Measurements from ENCODE around the gene SLC35F4. TPM values are rescaled to one million over a fixed set of nuclear protein-coding genes. Genes with fewer than 3 reads are reported as not detected.

Gene SLC35F4
- total RNA-seq, 1 experiment from 2014 or later, result not detected

DNA sequence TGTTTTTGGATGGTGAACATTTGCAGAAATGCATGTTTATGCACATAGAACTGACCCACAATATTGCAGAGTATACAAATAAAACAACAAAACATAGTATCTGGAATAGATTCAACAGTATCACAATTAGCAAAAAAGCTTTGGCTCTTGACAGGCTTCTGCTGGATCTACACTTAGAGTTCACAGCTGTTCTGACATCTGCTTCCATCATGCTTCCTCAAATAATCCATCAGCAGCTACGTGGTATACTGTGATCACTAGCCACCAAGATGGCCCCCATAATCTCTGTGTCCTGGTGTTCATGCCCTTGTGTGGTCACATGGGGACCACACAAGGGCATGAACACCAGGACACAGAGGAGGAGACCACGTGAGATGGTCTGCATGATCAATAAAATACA is 205.7 kb downstream of the SLC35F4 start:
- H2AFZ ChIP-seq (ENCODE audit: low read depth, low read length, poor library complexity, severe bottlenecking), result no peak overlapping the region
- intact Hi-C loops (cut with micrococcal nuclease), result no loop called here
- no peak overlapping the region for H3K4me3 ChIP-seq (replicated peaks in 1 of 2; ENCODE audit: low read depth in 1 of 2, low read length in 2 of 2)
- no peak for ATAC-seq
- no peak overlapping the region for H3K27ac ChIP-seq (ENCODE audit: low read depth, low read length)
- POLR2A ChIA-PET, result no interaction called here
- CTCF ChIA-PET, result no interaction called here
- no peak for DNase-seq (ENCODE audit: low read depth, low spot score)
- no peaks in the 10 kb centered on the region for H3K36me3 ChIP-seq (ENCODE audit: control insufficient read depth in 1 of 2, insufficient read depth in 2 of 2, low read length in 2 of 2)
- no peak overlapping the region for H3K4me2 ChIP-seq (ENCODE audit: low read length)
- no peaks in the 10 kb centered on the region for H3K4me1 ChIP-seq (ENCODE audit: control insufficient read depth in 1 of 2, insufficient read depth in 2 of 2, low read length in 2 of 2)
- H3K9ac ChIP-seq (ENCODE audit: low read length), result no peak overlapping the region
- BruUV-seq (replicated peaks), result no TSS peak
- TF ChIP-seq CTCF (IDR thresholded peaks at IDR 0.05 in 2 of 3, conservative IDR thresholded peaks at IDR 0.05 in 1 of 3; ENCODE audit: borderline replicate concordance in 1 of 3, insufficient read depth in 1 of 3, low read depth in 2 of 3, low read length in 2 of 3), result no peak
- TF ChIP-seq ZNF274 (IDR thresholded peaks at IDR 0.05; ENCODE audit: low read depth, low read length), result no peak
- no peak for TF ChIP-seq MAX (IDR thresholded peaks at IDR 0.05)
- no peak for TF ChIP-seq ELF1 (IDR thresholded peaks at IDR 0.05; ENCODE audit: borderline replicate concordance, low read depth)
- no peak for TF ChIP-seq CBX3 (IDR thresholded peaks at IDR 0.05; ENCODE audit: low read depth)
- no peak for TF ChIP-seq SRF (IDR thresholded peaks at IDR 0.05; ENCODE audit: low read depth)
- no peak for TF ChIP-seq REST (IDR thresholded peaks at IDR 0.05; ENCODE audit: low read depth)
- no peak for TF ChIP-seq EGR1 (IDR thresholded peaks at IDR 0.05; ENCODE audit: low read depth)
- TF ChIP-seq EZH2phosphoT487 (IDR thresholded peaks at IDR 0.05; ENCODE audit: borderline replicate concordance), result no peak
- TF ChIP-seq ZBTB33 (IDR thresholded peaks at IDR 0.05; ENCODE audit: extremely low read depth, insufficient replicate concordance, low read length), result no peak
- no peak for TF ChIP-seq FOSL1 (IDR thresholded peaks at IDR 0.05; ENCODE audit: low read depth)
- TF ChIP-seq ZFX (IDR thresholded peaks at IDR 0.05), result no peak
- H3K79me2 ChIP-seq (ENCODE audit: insufficient read depth, low read length), result no peaks in the 10 kb centered on the region
- H3K9me3 ChIP-seq (ENCODE audit: control insufficient read depth in 1 of 2, insufficient read depth in 1 of 2, low read depth in 1 of 2, low read length in 2 of 2), result no peaks in the 10 kb centered on the region
- peaks cover 45% of the 10 kb centered on the region for H3K27me3 ChIP-seq (ENCODE audit: insufficient read depth, low read length)
- H4K20me1 ChIP-seq (ENCODE audit: insufficient read depth), result no peaks in the 10 kb centered on the region
- RAD21 ChIA-PET (ENCODE audit: low non-redundant PET in 1 of 2, low total read pairs in 2 of 2, uncharacterized antibody in 2 of 2, unreplicated experiment in 2 of 2), result no interaction called here
- H3K9me2 ChIP-seq (ENCODE audit: insufficient read depth), result no peaks in the 10 kb centered on the region
